Measurements from ENCODE around the gene NPR2.

GRCh38 chr9:35841645-35841900, 50.2 kb downstream of the NPR2 start:
- no peak for TF ChIP-seq ZNF121 (CRISPR knock-in tag; IDR thresholded peaks at IDR 0.05)
- no peak for TF ChIP-seq CTCF (CRISPR knock-in tag; IDR thresholded peaks at IDR 0.05)
- TF ChIP-seq GABPA (IDR thresholded peaks at IDR 0.05; ENCODE audit: low read depth, low read length), result no peak
- TF ChIP-seq GABPA (CRISPR knock-in tag; IDR thresholded peaks at IDR 0.05; ENCODE audit: low read depth), result no peak
- no peak for TF ChIP-seq MTA3 (CRISPR knock-in tag; IDR thresholded peaks at IDR 0.05)
- TF ChIP-seq CHD2 (IDR thresholded peaks at IDR 0.05; ENCODE audit: low read depth, low read length), result no peak
- TF ChIP-seq HOXD1 (CRISPR knock-in tag; IDR thresholded peaks at IDR 0.05), result no peak
- no peak for TF ChIP-seq SUZ12 (IDR thresholded peaks at IDR 0.05; ENCODE audit: low read depth, low read length)
- no peak for TF ChIP-seq SP1 (IDR thresholded peaks at IDR 0.05)
- TF ChIP-seq SP1 (CRISPR knock-in tag; IDR thresholded peaks at IDR 0.05), result no peak
- TF ChIP-seq KLF13 (CRISPR knock-in tag; IDR thresholded peaks at IDR 0.05), result no peak
- TF ChIP-seq, protein P1, sequence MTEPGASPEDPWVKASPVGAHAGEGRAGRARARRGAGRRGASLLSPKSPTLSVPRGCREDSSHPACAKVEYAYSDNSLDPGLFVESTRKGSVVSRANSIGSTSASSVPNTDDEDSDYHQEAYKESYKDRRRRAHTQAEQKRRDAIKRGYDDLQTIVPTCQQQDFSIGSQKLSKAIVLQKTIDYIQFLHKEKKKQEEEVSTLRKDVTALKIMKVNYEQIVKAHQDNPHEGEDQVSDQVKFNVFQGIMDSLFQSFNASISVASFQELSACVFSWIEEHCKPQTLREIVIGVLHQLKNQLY (CRISPR knock-in tag; IDR thresholded peaks at IDR 0.05), result no peak
- TF ChIP-seq, protein P2, sequence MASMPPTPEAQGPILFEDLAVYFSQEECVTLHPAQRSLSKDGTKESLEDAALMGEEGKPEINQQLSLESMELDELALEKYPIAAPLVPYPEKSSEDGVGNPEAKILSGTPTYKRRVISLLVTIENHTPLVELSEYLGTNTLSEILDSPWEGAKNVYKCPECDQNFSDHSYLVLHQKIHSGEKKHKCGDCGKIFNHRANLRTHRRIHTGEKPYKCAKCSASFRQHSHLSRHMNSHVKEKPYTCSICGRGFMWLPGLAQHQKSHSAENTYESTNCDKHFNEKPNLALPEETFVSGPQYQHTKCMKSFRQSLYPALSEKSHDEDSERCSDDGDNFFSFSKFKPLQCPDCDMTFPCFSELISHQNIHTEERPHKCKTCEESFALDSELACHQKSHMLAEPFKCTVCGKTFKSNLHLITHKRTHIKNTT (CRISPR knock-in tag; IDR thresholded peaks at IDR 0.05), result no peak
- no peak for TF ChIP-seq E2F1 (CRISPR knock-in tag; IDR thresholded peaks at IDR 0.05)
- no peak for TF ChIP-seq ELF1 (CRISPR knock-in tag; IDR thresholded peaks at IDR 0.05)
- TF ChIP-seq REPIN1 (CRISPR knock-in tag; IDR thresholded peaks at IDR 0.05; ENCODE audit: borderline replicate concordance, low read depth), result no peak
